ENCODE data around the gene U2SURP.
"Not testable (repeated sequence)": the region's sequence is repeated elsewhere in the genome, so short reads cannot be mapped to it uniquely, and the experiment has no call there.

The U2SURP gene

GRCh38 chr3:143024351-143024960, 23.1 kb downstream of the U2SURP start:
- DNase-seq: no peak

- DNase-seq: no peak
Measured at GRCh38 chr3:143031327-143031726, 30.0 kb downstream of the U2SURP start.

GRCh38 chr3:143031796-143032387, 30.5 kb downstream of the U2SURP start:
- DNase-seq: not testable (repeated sequence)

GRCh38 chr3:143035466-143036211, 34.3 kb downstream of the U2SURP start:
- DNase-seq: no peak

GRCh38 chr3:143036557-143036956, 35.2 kb downstream of the U2SURP start:
- no peak for DNase-seq

GRCh38 chr3:143037867-143038266, 36.5 kb downstream of the U2SURP start:
- DNase-seq: no peak

GRCh38 chr3:143040261-143040879, 39.0 kb downstream of the U2SURP start:
- peak; percentile 11 for DNase-seq

GRCh38 chr3:143041903-143042302, 40.5 kb downstream of the U2SURP start:
- DNase-seq: no peak

- DNase-seq: no peak
Measured at GRCh38 chr3:143045639-143046038, 44.3 kb downstream of the U2SURP start.

GRCh38 chr3:143046075-143046474, 44.7 kb downstream of the U2SURP start:
- not testable (repeated sequence) for DNase-seq

GRCh38 chr3:143054011-143054410, 52.6 kb downstream of the U2SURP start:
- DNase-seq: no peak

GRCh38 chr3:143056372-143056771, 55.0 kb downstream of the U2SURP start:
- no peak for DNase-seq

GRCh38 chr3:143060906-143061305, 59.5 kb downstream of the U2SURP start:
- no peak for DNase-seq

GRCh38 chr3:143063018-143063417, 61.6 kb downstream of the U2SURP start:
- DNase-seq: peak; percentile 17

- no peak for DNase-seq
Measured at GRCh38 chr3:143064777-143065176, 63.4 kb downstream of the U2SURP start.

- no peak for DNase-seq
Measured at GRCh38 chr3:143065364-143065763, 64.0 kb downstream of the U2SURP start.

- no peak for DNase-seq
Measured at GRCh38 chr3:143066033-143066432, 64.7 kb downstream of the U2SURP start.

GRCh38 chr3:143067201-143067600, 65.8 kb downstream of the U2SURP start:
- no peak for DNase-seq

GRCh38 chr3:143068059-143068458, 66.7 kb downstream of the U2SURP start:
- no peak for DNase-seq

- peak; percentile 79 for DNase-seq
Measured at GRCh38 chr3:143070977-143071551, 69.7 kb downstream of the U2SURP start.

GRCh38 chr3:143071776-143072175, 70.4 kb downstream of the U2SURP start:
- DNase-seq: no peak

GRCh38 chr3:143072298-143073020, 71.1 kb downstream of the U2SURP start:
- not testable (repeated sequence) for DNase-seq

GRCh38 chr3:143073541-143073940, 72.2 kb downstream of the U2SURP start:
- DNase-seq: not testable (repeated sequence)
